Thoracic aorta endothelial cell (primary cell): ENCODE data around the gene ARPC1A. TPM values are rescaled to one million over a fixed set of nuclear protein-coding genes. Genes with fewer than 3 reads are reported as not detected.

Source experiments
- total RNA-seq: library from RNA; depleted of rRNA; stranded (reverse); fragments of >200 nt; gene quantifications from 2 replicates; pipeline ENCODE4 v1.2.3, GENCODE V29; 2012

The ARPC1A gene
- 229 and 254 TPM in 2 replicates for total RNA-seq

GRCh38 chr7:99325592-99326407 is at the start of gene ARPC1A:
Gene ARPC1A (plus strand): TSS chr7:99325898. CDS start chr7:99333354, 7,456 bp downstream.

GRCh38 chr7:99374111-99375064 is 48.7 kb downstream of the ARPC1A start, which contains the start of gene ARPC1B:
Gene ARPC1B (plus strand): TSS chr7:99374730. CDS start chr7:99385715, 10,985 bp downstream.

GRCh38 chr7:99408379-99409191 is 82.9 kb downstream of the ARPC1A start, which contains the start of the genes BUD31 and PDAP1:
Gene BUD31 (plus strand): TSS chr7:99408969. CDS start chr7:99411093, 2,124 bp downstream.
Gene PDAP1 (minus strand): TSS chr7:99408597. CDS start chr7:99408548, 49 bp downstream.

Other genes with a start within 250 kb of the ARPC1A start
- gene SMURF1, start 181.8 kb upstream of the ARPC1A start, total RNA-seq = 25.3 and 30.3 TPM in 2 replicates
- not detected in 2 replicates for gene KPNA7, start 117.8 kb upstream of the ARPC1A start, total RNA-seq
- gene MYH16, start 53.1 kb upstream of the ARPC1A start, total RNA-seq = 0.93 and 1.1 TPM in 2 replicates
- gene ARPC1B, start 48.8 kb downstream of the ARPC1A start, total RNA-seq = 353 and 402 TPM in 2 replicates
- gene PDAP1, start 82.7 kb downstream of the ARPC1A start, total RNA-seq = 61.8 and 81.7 TPM in 2 replicates
- 87.8 and 169 TPM in 2 replicates for gene BUD31, start 83.1 kb downstream of the ARPC1A start, total RNA-seq
- 3.3 and 4.0 TPM in 2 replicates for gene PTCD1, start 112.9 kb downstream of the ARPC1A start, total RNA-seq
- 26.5 and 30.5 TPM in 2 replicates for gene CPSF4, start 113.0 kb downstream of the ARPC1A start, total RNA-seq
- 404 and 586 TPM in 2 replicates for gene ATP5MF, start 140.3 kb downstream of the ARPC1A start, total RNA-seq
- 9.8 and 11.9 TPM in 2 replicates for gene ZNF789, start 147.0 kb downstream of the ARPC1A start, total RNA-seq
- 24.2 and 27.4 TPM in 2 replicates for gene ZNF394, start 174.4 kb downstream of the ARPC1A start, total RNA-seq
- 13.6 and 14.8 TPM in 2 replicates for gene ZKSCAN5, start 178.8 kb downstream of the ARPC1A start, total RNA-seq
- 6.5 and 8.1 TPM in 2 replicates for gene FAM200A, start 226.2 kb downstream of the ARPC1A start, total RNA-seq
- 21.4 and 24.3 TPM in 2 replicates for gene ZNF655, start 232.7 kb downstream of the ARPC1A start, total RNA-seq